Measurements from ENCODE around the gene MCOLN1. TPM values are rescaled to one million over a fixed set of nuclear protein-coding genes. Genes with fewer than 3 reads are reported as not detected.

The MCOLN1 gene
- total RNA-seq, 2 experiments from 2014 or later: 15.2 to 15.3 TPM

Other genes starting within 250 kb of the MCOLN1 start
- 1 to 10 TPM in 1 of 2 experiments, under 1 TPM in 1; 0.90 to 1.3 TPM for gene INSR, start 228.2 kb upstream of the MCOLN1 start, total RNA-seq
- 10 to 100 TPM; 31.9 to 36.0 TPM for gene ARHGEF18, start 173.7 kb upstream of the MCOLN1 start, total RNA-seq
- 1 to 10 TPM in 1 of 2 experiments, under 1 TPM in 1; 0.68 to 1.7 TPM for gene PEX11G, start 33.6 kb upstream of the MCOLN1 start, total RNA-seq
- gene ZNF358, start 6.5 kb upstream of the MCOLN1 start, total RNA-seq: 1 to 10 TPM; 5.5 to 7.5 TPM
- gene PNPLA6, start 13.1 kb downstream of the MCOLN1 start, total RNA-seq: 100 to 1,000 TPM; 130 to 152 TPM
- gene CAMSAP3, start 73.2 kb downstream of the MCOLN1 start, total RNA-seq: under 1 TPM; 0.13 to 0.33 TPM
- gene XAB2, start 106.9 kb downstream of the MCOLN1 start, total RNA-seq: 10 to 100 TPM; 48.5 TPM
- 100 to 1,000 TPM; 123 to 136 TPM for gene PET100, start 107.2 kb downstream of the MCOLN1 start, total RNA-seq
- gene PCP2, start 111.1 kb downstream of the MCOLN1 start, total RNA-seq: 1 to 10 TPM; 1.9 to 2.1 TPM
- 100 to 1,000 TPM; 169 to 171 TPM for gene STXBP2, start 114.5 kb downstream of the MCOLN1 start, total RNA-seq
- gene RETN, start 146.4 kb downstream of the MCOLN1 start, total RNA-seq: not detected
- gene MCEMP1, start 154.5 kb downstream of the MCOLN1 start, total RNA-seq: not detected
- gene TRAPPC5, start 158.2 kb downstream of the MCOLN1 start, total RNA-seq: 10 to 100 TPM; 92.5 to 94.7 TPM
- gene FCER2, start 179.5 kb downstream of the MCOLN1 start, total RNA-seq: under 1 TPM; 0.60 to 0.95 TPM
- not detected for gene CLEC4G, start 209.5 kb downstream of the MCOLN1 start, total RNA-seq
- not detected for gene CD209, start 224.9 kb downstream of the MCOLN1 start, total RNA-seq
- not detected for gene CLEC4M, start 240.6 kb downstream of the MCOLN1 start, total RNA-seq